ENCODE measurements around the gene TAF7.
"Not testable (repeated sequence)": the region's sequence is repeated elsewhere in the genome, so short reads cannot be mapped to it uniquely, and the experiment has no call there.

DNA sequence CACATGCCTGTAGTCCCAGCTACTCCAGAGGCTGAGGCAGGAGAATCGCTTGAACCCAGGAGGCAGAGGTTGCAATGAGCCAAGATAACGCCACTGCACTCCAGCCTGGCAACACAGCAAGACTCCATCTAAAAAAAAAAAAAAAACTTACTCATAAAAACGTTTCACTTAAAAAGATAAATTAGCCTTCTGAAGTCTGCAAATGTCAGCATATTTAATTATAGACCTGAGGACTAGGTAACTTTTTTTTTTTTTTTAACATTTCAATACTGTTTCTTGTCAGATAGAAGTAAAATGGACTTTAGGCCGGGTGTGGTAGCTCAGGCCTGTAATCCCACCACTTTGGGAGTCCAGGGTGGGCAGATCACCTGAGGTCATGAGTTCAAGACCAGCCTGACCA, 3.6 kb downstream of the TAF7 start:
- TF ChIP-seq, protein P1, sequence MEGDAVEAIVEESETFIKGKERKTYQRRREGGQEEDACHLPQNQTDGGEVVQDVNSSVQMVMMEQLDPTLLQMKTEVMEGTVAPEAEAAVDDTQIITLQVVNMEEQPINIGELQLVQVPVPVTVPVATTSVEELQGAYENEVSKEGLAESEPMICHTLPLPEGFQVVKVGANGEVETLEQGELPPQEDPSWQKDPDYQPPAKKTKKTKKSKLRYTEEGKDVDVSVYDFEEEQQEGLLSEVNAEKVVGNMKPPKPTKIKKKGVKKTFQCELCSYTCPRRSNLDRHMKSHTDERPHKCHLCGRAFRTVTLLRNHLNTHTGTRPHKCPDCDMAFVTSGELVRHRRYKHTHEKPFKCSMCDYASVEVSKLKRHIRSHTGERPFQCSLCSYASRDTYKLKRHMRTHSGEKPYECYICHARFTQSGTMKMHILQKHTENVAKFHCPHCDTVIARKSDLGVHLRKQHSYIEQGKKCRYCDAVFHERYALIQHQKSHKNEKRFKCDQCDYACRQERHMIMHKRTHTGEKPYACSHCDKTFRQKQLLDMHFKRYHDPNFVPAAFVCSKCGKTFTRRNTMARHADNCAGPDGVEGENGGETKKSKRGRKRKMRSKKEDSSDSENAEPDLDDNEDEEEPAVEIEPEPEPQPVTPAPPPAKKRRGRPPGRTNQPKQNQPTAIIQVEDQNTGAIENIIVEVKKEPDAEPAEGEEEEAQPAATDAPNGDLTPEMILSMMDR (conservative IDR thresholded peaks at IDR 0.05 in 1 of 2, IDR thresholded peaks at IDR 0.05 in 1 of 2; ENCODE audit: low read depth in 1 of 2, low read length in 2 of 2) = not testable (repeated sequence)
- not testable (repeated sequence) for TF ChIP-seq EZH2 (IDR thresholded peaks at IDR 0.05; ENCODE audit: low read length, missing control alignments)

Data from fibroblast of lung (primary cell).